ENCODE results near the gene NAP1L1.

The NAP1L1 gene

GRCh38 chr12:76003355-76003638 lies 81.2 kb downstream of the NAP1L1 start:
- FAIRE-seq = no peak
- DNase-seq (ENCODE audit: insufficient read length, low spot score) = no peak
- no peak for TF ChIP-seq PAX5 (IDR thresholded peaks at IDR 0.05; ENCODE audit: insufficient read depth, low read length, severe bottlenecking)
- no peak for TF ChIP-seq POLR2AphosphoS5 (IDR thresholded peaks at IDR 0.05; ENCODE audit: low read depth, low read length)
- TF ChIP-seq TAF1 (IDR thresholded peaks at IDR 0.05; ENCODE audit: low read depth, low read length) = no peak
- no peak for TF ChIP-seq POU2F2 (IDR thresholded peaks at IDR 0.05; ENCODE audit: low read depth, low read length)
- no peak for TF ChIP-seq POLR2A (IDR thresholded peaks at IDR 0.05; ENCODE audit: low read depth, low read length)
- no peak for TF ChIP-seq SPI1 (IDR thresholded peaks at IDR 0.05; ENCODE audit: low read depth, low read length)

- no peak for FAIRE-seq
- no peak for TF ChIP-seq PAX5 (IDR thresholded peaks at IDR 0.05; ENCODE audit: insufficient read depth, low read length, severe bottlenecking)
- no peak for TF ChIP-seq TAF1 (IDR thresholded peaks at IDR 0.05; ENCODE audit: low read depth, low read length)
- TF ChIP-seq POLR2A (IDR thresholded peaks at IDR 0.05; ENCODE audit: low read depth, low read length) = no peak
- TF ChIP-seq SPI1 (IDR thresholded peaks at IDR 0.05; ENCODE audit: low read depth, low read length) = no peak
- TF ChIP-seq POU2F2 (IDR thresholded peaks at IDR 0.05; ENCODE audit: low read depth, low read length) = no peak
- TF ChIP-seq POLR2AphosphoS5 (IDR thresholded peaks at IDR 0.05; ENCODE audit: low read depth, low read length) = no peak
Observed at GRCh38 chr12:76002598-76003354, 81.7 kb downstream of the NAP1L1 start.

GRCh38 chr12:75998292-75999063 lies 86.0 kb downstream of the NAP1L1 start:
- FAIRE-seq (no peak), DNase-seq (ENCODE audit: insufficient read length, low spot score) (no peak)
- TF ChIP-seq TAF1 (IDR thresholded peaks at IDR 0.05; ENCODE audit: low read depth, low read length) = no peak
- TF ChIP-seq PAX5 (IDR thresholded peaks at IDR 0.05; ENCODE audit: insufficient read depth, low read length, severe bottlenecking) = no peak

More at GRCh38 chr12:76002598-76003354, 81.7 kb downstream of the NAP1L1 start:
- no peak for DNase-seq (ENCODE audit: insufficient read length, low spot score)

- FAIRE-seq = no peak
- DNase-seq (ENCODE audit: insufficient read length, low spot score) = no peak
- TF ChIP-seq SPI1 (IDR thresholded peaks at IDR 0.05; ENCODE audit: low read depth, low read length) (no peak), POU2F2 (IDR thresholded peaks at IDR 0.05; ENCODE audit: low read depth, low read length) (no peak), PAX5 (IDR thresholded peaks at IDR 0.05; ENCODE audit: insufficient read depth, low read length, severe bottlenecking) (no peak), TAF1 (IDR thresholded peaks at IDR 0.05; ENCODE audit: low read depth, low read length) (no peak)
Observed at GRCh38 chr12:75997658-75998057, 86.8 kb downstream of the NAP1L1 start.

- DNase-seq (ENCODE audit: insufficient read length, low spot score) (no peak), FAIRE-seq (no peak)
- TF ChIP-seq TAF1 (IDR thresholded peaks at IDR 0.05; ENCODE audit: low read depth, low read length) (no peak), POLR2A (IDR thresholded peaks at IDR 0.05; ENCODE audit: low read depth, low read length) (no peak), SPI1 (IDR thresholded peaks at IDR 0.05; ENCODE audit: low read depth, low read length) (no peak), POLR2AphosphoS5 (IDR thresholded peaks at IDR 0.05; ENCODE audit: low read depth, low read length) (no peak), POU2F2 (IDR thresholded peaks at IDR 0.05; ENCODE audit: low read depth, low read length) (no peak), PAX5 (IDR thresholded peaks at IDR 0.05; ENCODE audit: insufficient read depth, low read length, severe bottlenecking) (no peak)
Observed at GRCh38 chr12:75996861-75997447, 87.5 kb downstream of the NAP1L1 start.

- FAIRE-seq (no peak), DNase-seq (ENCODE audit: insufficient read length, low spot score) (no peak)
- no peak for TF ChIP-seq TAF1 (IDR thresholded peaks at IDR 0.05; ENCODE audit: low read depth, low read length)
- TF ChIP-seq SPI1 (IDR thresholded peaks at IDR 0.05; ENCODE audit: low read depth, low read length) = no peak
- no peak for TF ChIP-seq PAX5 (IDR thresholded peaks at IDR 0.05; ENCODE audit: insufficient read depth, low read length, severe bottlenecking)
- no peak for TF ChIP-seq POLR2A (IDR thresholded peaks at IDR 0.05; ENCODE audit: low read depth, low read length)
- no peak for TF ChIP-seq POLR2AphosphoS5 (IDR thresholded peaks at IDR 0.05; ENCODE audit: low read depth, low read length)
- no peak for TF ChIP-seq POU2F2 (IDR thresholded peaks at IDR 0.05; ENCODE audit: low read depth, low read length)
Observed at GRCh38 chr12:75995691-75996090, 88.8 kb downstream of the NAP1L1 start.

GRCh38 chr12:75994069-75994740 lies 90.3 kb downstream of the NAP1L1 start:
- TF ChIP-seq POLR2AphosphoS5 (IDR thresholded peaks at IDR 0.05; ENCODE audit: low read depth, low read length) (no peak), SPI1 (IDR thresholded peaks at IDR 0.05; ENCODE audit: low read depth, low read length) (no peak), PAX5 (IDR thresholded peaks at IDR 0.05; ENCODE audit: insufficient read depth, low read length, severe bottlenecking) (no peak), POLR2A (IDR thresholded peaks at IDR 0.05; ENCODE audit: low read depth, low read length) (no peak), POU2F2 (IDR thresholded peaks at IDR 0.05; ENCODE audit: low read depth, low read length) (no peak), TAF1 (IDR thresholded peaks at IDR 0.05; ENCODE audit: low read depth, low read length) (no peak)
- DNase-seq (ENCODE audit: insufficient read length, low spot score) = no peak
- FAIRE-seq = no peak

GRCh38 chr12:75991753-75992152 lies 92.7 kb downstream of the NAP1L1 start:
- FAIRE-seq = no peak
- TF ChIP-seq TAF1 (IDR thresholded peaks at IDR 0.05; ENCODE audit: low read depth, low read length) = no peak
- no peak for TF ChIP-seq PAX5 (IDR thresholded peaks at IDR 0.05; ENCODE audit: insufficient read depth, low read length, severe bottlenecking)
- no peak for TF ChIP-seq POLR2AphosphoS5 (IDR thresholded peaks at IDR 0.05; ENCODE audit: low read depth, low read length)
- no peak for TF ChIP-seq SPI1 (IDR thresholded peaks at IDR 0.05; ENCODE audit: low read depth, low read length)
- no peak for TF ChIP-seq POLR2A (IDR thresholded peaks at IDR 0.05; ENCODE audit: low read depth, low read length)
- TF ChIP-seq POU2F2 (IDR thresholded peaks at IDR 0.05; ENCODE audit: low read depth, low read length) = no peak
- DNase-seq (ENCODE audit: insufficient read length, low spot score) = no peak

Measured in GM12891 (cell line).